Measurements from ENCODE around the gene PIP5K1C. TPM values are rescaled to one million over a fixed set of nuclear protein-coding genes. Genes with fewer than 3 reads are reported as not detected.

PIP5K1C gene
- total and polyA plus RNA-seq, 2 donors (not counting 1 experiment from before 2014, with no cell fraction given), result 10.4 to 46.7 TPM

- CTCF ChIA-PET, result interaction anchor here (0.5 to 5.1 kb wide), 16 partner anchors 9 to 298 kb away, joined by 3 to 110 read pairs (median 4); partner anchors contain the start of genes CACTIN, PIP5K1C and TJP3
- Histone ChIP-seq H3K9ac (ENCODE audit: low read length) (peak overlapping the region; percentile 58), H3K4me3 (ENCODE audit: control extremely low read depth in 1 of 5, extremely low read depth in 1 of 5, insufficient read depth in 1 of 5, low read depth in 2 of 5, low read length in 4 of 5) (peak overlapping the region in 4 of 5 experiments; percentile 12 to 50 (median 32)), H3K79me2 (ENCODE audit: control insufficient read depth, insufficient read depth, low read length) (peaks cover 44% of the 10 kb centered on the region), H3K9me3 (ENCODE audit: control extremely low read depth in 1 of 3, control insufficient read depth in 2 of 3, insufficient read depth in 1 of 3, low read length in 2 of 3) (peaks cover 0 to 10% (median 3%) of the 10 kb centered on the region in 3 donors), H3K36me3 (replicated peaks in 1 of 2; ENCODE audit: control extremely low read depth in 1 of 2, control insufficient read depth in 1 of 2, extremely low read depth in 1 of 2, insufficient read depth in 2 of 2, low read length in 1 of 2) (peaks cover 0 to 12% of the 10 kb centered on the region in 2 experiments), H3K27ac (ENCODE audit: low read length in 2 of 2) (peak overlapping the region in 1 of 2 donors; percentile 55), H3K27me3 (replicated peaks in 1 of 4; ENCODE audit: control extremely low read depth in 1 of 4, control insufficient read depth in 3 of 4, insufficient read depth in 4 of 4, low read length in 3 of 4) (peaks cover 0 to 4% (median 2%) of the 10 kb centered on the region in 4 experiments), H3K4me2 (replicated peaks; ENCODE audit: low read depth, low read length, poor library complexity, severe bottlenecking) (peak overlapping the region; percentile 75), H4K20me1 (ENCODE audit: control insufficient read depth, insufficient read depth, low read length, poor library complexity, severe bottlenecking) (peaks cover 46% of the 10 kb centered on the region), H3K4me1 (ENCODE audit: control insufficient read depth in 2 of 2, insufficient read depth in 2 of 2, low read length in 2 of 2) (peaks cover 23 to 28% of the 10 kb centered on the region in 2 donors), H2AFZ (ENCODE audit: insufficient read depth, low read depth, low read length, poor library complexity, severe bottlenecking) (peak overlapping the region; percentile 55)
- DNase-seq (peak; percentile 82), ATAC-seq (ENCODE audit: low read depth) (peak; percentile 89)
- Mint-ChIP-seq H3K27me3 (no peaks in the 10 kb centered on the region), H3K27ac (peak overlapping the region; percentile 65), H3K9me3 (ENCODE audit: insufficient read depth) (no peaks in the 10 kb centered on the region), H3K4me1 (peaks cover 38% of the 10 kb centered on the region), H3K4me3 (peak overlapping the region; percentile 74)
- TF ChIP-seq EZH2 (IDR thresholded peaks at IDR 0.05; ENCODE audit: borderline replicate concordance, insufficient read depth, low read depth, low read length, poor library complexity, severe bottlenecking) (no peak), CTCF (IDR thresholded peaks at IDR 0.05) (peak; percentile 94)
- 40% methylated on average over 40 of the region's 40 CpGs for WGBS (ENCODE audit: insufficient coverage)
- intact Hi-C loops (cut with micrococcal nuclease), result loop anchor here (1.0 to 5.0 kb wide), 3 partner anchors 34 to 156 kb away; partner anchors contain the start of gene PIP5K1C
- POLR2A ChIA-PET, result interaction anchor here (0.6 kb wide), 1 partner anchor 22 kb away, joined by 8 read pairs; no protein-coding TSS in a partner anchor
These were observed 34.4 kb downstream of the PIP5K1C start for GRCh38 chr19:3665681-3666544.

All from B cell (primary cell).